ENCODE measurements around the gene APBA2. TPM values are rescaled to one million over a fixed set of nuclear protein-coding genes. Genes with fewer than 3 reads are reported as not detected.

APBA2 gene
- total RNA-seq, 1 experiment from 2014 or later, result 12.9 TPM

GRCh38 chr15:28881170-28881569 lies 4.6 kb upstream of the APBA2 start:
- Histone ChIP-seq H3K27ac (ENCODE audit: low read depth, low read length, poor library complexity, severe bottlenecking) (no peak overlapping the region), H3K27me3 (replicated peaks; ENCODE audit: insufficient read depth, low read depth, low read length, poor library complexity) (no peaks in the 10 kb centered on the region), H3K36me3 (ENCODE audit: insufficient read depth, low read length, poor library complexity, severe bottlenecking) (no peaks in the 10 kb centered on the region), H3K4me3 (ENCODE audit: low read depth, low read length, poor library complexity, severe bottlenecking) (no peak overlapping the region), H3K4me1 (ENCODE audit: insufficient read depth, low read length, poor library complexity, severe bottlenecking) (peaks cover 7% of the 10 kb centered on the region), H3K9me3 (ENCODE audit: low read depth, low read length, poor library complexity, severe bottlenecking) (no peaks in the 10 kb centered on the region)
- no TSS peak for BruUV-seq (replicated peaks)
- ChIA-PET CTCF (no interaction called here), POLR2A (ENCODE audit: low non-redundant PET) (no interaction called here)
- TF ChIP-seq EZH2 (IDR thresholded peaks at IDR 0.05; ENCODE audit: borderline replicate concordance, low read depth, low read length, poor library complexity, severe bottlenecking), result no peak
- no peak for TF ChIP-seq CTCF (conservative IDR thresholded peaks at IDR 0.05; ENCODE audit: low read depth, low read length)
- no peak for DNase-seq (ENCODE audit: low spot score)
- intact Hi-C loops (cut with micrococcal nuclease; ENCODE audit: unreplicated experiment), result no loop called here

GRCh38 chr15:28881600-28881999 lies 4.2 kb upstream of the APBA2 start:
- CTCF ChIA-PET, result no interaction called here
- peaks cover 7% of the 10 kb centered on the region for H3K4me1 ChIP-seq (ENCODE audit: insufficient read depth, low read length, poor library complexity, severe bottlenecking)
- H3K36me3 ChIP-seq (ENCODE audit: insufficient read depth, low read length, poor library complexity, severe bottlenecking), result no peaks in the 10 kb centered on the region
- TF ChIP-seq EZH2 (IDR thresholded peaks at IDR 0.05; ENCODE audit: borderline replicate concordance, low read depth, low read length, poor library complexity, severe bottlenecking) (no peak), CTCF (conservative IDR thresholded peaks at IDR 0.05; ENCODE audit: low read depth, low read length) (no peak)
- no peaks in the 10 kb centered on the region for H3K27me3 ChIP-seq (replicated peaks; ENCODE audit: insufficient read depth, low read depth, low read length, poor library complexity)
- no peak for DNase-seq (ENCODE audit: low spot score)
- H3K27ac ChIP-seq (ENCODE audit: low read depth, low read length, poor library complexity, severe bottlenecking), result no peak overlapping the region
- intact Hi-C loops (cut with micrococcal nuclease; ENCODE audit: unreplicated experiment), result no loop called here
- H3K9me3 ChIP-seq (ENCODE audit: low read depth, low read length, poor library complexity, severe bottlenecking), result no peaks in the 10 kb centered on the region
- BruUV-seq (replicated peaks), result no TSS peak
- POLR2A ChIA-PET (ENCODE audit: low non-redundant PET), result no interaction called here
- no peak overlapping the region for H3K4me3 ChIP-seq (ENCODE audit: low read depth, low read length, poor library complexity, severe bottlenecking)

- Histone ChIP-seq H3K4me1 (ENCODE audit: insufficient read depth, low read length, poor library complexity, severe bottlenecking) (peaks cover 7% of the 10 kb centered on the region), H3K27me3 (replicated peaks; ENCODE audit: insufficient read depth, low read depth, low read length, poor library complexity) (no peaks in the 10 kb centered on the region), H3K27ac (ENCODE audit: low read depth, low read length, poor library complexity, severe bottlenecking) (no peak overlapping the region), H3K36me3 (ENCODE audit: insufficient read depth, low read length, poor library complexity, severe bottlenecking) (no peaks in the 10 kb centered on the region), H3K4me3 (ENCODE audit: low read depth, low read length, poor library complexity, severe bottlenecking) (no peak overlapping the region), H3K9me3 (ENCODE audit: low read depth, low read length, poor library complexity, severe bottlenecking) (no peaks in the 10 kb centered on the region)
- POLR2A ChIA-PET (ENCODE audit: low non-redundant PET), result no interaction called here
- DNase-seq (ENCODE audit: low spot score), result no peak
- intact Hi-C loops (cut with micrococcal nuclease; ENCODE audit: unreplicated experiment), result no loop called here
- TF ChIP-seq EZH2 (IDR thresholded peaks at IDR 0.05; ENCODE audit: borderline replicate concordance, low read depth, low read length, poor library complexity, severe bottlenecking), result no peak
- TF ChIP-seq CTCF (conservative IDR thresholded peaks at IDR 0.05; ENCODE audit: low read depth, low read length), result no peak
- no TSS peak for BruUV-seq (replicated peaks)
- CTCF ChIA-PET, result no interaction called here
Measured at GRCh38 chr15:28884151-28884940, 1.4 kb upstream of the APBA2 start.
